Activated B cell treated with CpG ODN at 0.5 μM for 24 hours (primary cell): Measurements from ENCODE around the gene ANKRD49. TPM values are rescaled to one million over a fixed set of nuclear protein-coding genes. Genes with fewer than 3 reads are reported as not detected.

ENCODE experiments used
- total RNA-seq: library from RNA; stranded (reverse); gene quantifications from 2 replicates; pipeline ENCODE4 v1.2.3, GENCODE V29; 2022

ANKRD49 gene
- total RNA-seq, 1 donor from 2014 or later = 46.5 TPM

Other genes with a start within 250 kb of the ANKRD49 start
- gene IZUMO1R, start 189.4 kb upstream of the ANKRD49 start, total RNA-seq = not detected in 2 replicates
- gene GPR83, start 92.6 kb upstream of the ANKRD49 start, total RNA-seq = 0.16 and 0.17 TPM in 2 replicates
- 39.7 and 40.1 TPM in 2 replicates for gene MRE11, start 140 bp upstream of the ANKRD49 start, total RNA-seq
- gene C11orf97, start 18.5 kb downstream of the ANKRD49 start, total RNA-seq = not detected in 2 replicates
- gene FUT4, start 49.9 kb downstream of the ANKRD49 start, total RNA-seq = 3.4 and 4.1 TPM in 2 replicates
- gene PIWIL4, start 73.4 kb downstream of the ANKRD49 start, total RNA-seq = 0.62 and 1.1 TPM in 2 replicates